ENCODE results near the gene TSEN15. TPM values are rescaled to one million over a fixed set of nuclear protein-coding genes. Genes with fewer than 3 reads are reported as not detected.

Gene TSEN15
- total and polyA plus RNA-seq, 3 donors from 2014 or later: 24.4 to 36.3 (median 33.8) TPM

- Histone ChIP-seq H3K27ac (no peak overlapping the region), H3K4me3 (no peak overlapping the region)
- no peak for DNase-seq
These were observed 32.9 kb upstream of the TSEN15 start for GRCh38 chr1:184018622-184019021.

GRCh38 chr1:184019069-184019468 is 32.5 kb upstream of the TSEN15 start:
- Histone ChIP-seq H3K36me3 (ENCODE audit: low read depth, missing control alignments) (no peaks in the 10 kb centered on the region), H3K27ac (no peak overlapping the region), H3K9me3 (no peaks in the 10 kb centered on the region), H3K27me3 (no peaks in the 10 kb centered on the region), H3K4me3 (no peak overlapping the region), H3K4me1 (peaks cover 4% of the 10 kb centered on the region)
- intact Hi-C loops (cut with DNase I; ENCODE audit: low total_unique reads): no loop called here
- TF ChIP-seq POLR2A (IDR thresholded peaks at IDR 0.05) (no peak), CTCF (IDR thresholded peaks at IDR 0.05) (no peak)
- whole genome bisulfite sequencing, 2 donors: 82 to 88% methylated on average over 5 of the region's 5 CpGs
- no peak for DNase-seq

More at GRCh38 chr1:184018622-184019021, 32.9 kb upstream of the TSEN15 start:
- intact Hi-C loops (cut with DNase I; ENCODE audit: low total_unique reads): no loop called here
- TF ChIP-seq CTCF (IDR thresholded peaks at IDR 0.05) (no peak), POLR2A (IDR thresholded peaks at IDR 0.05) (no peak)
- Histone ChIP-seq H3K36me3 (ENCODE audit: low read depth, missing control alignments) (no peaks in the 10 kb centered on the region), H3K27me3 (no peaks in the 10 kb centered on the region), H3K9me3 (no peaks in the 10 kb centered on the region), H3K4me1 (peaks cover 4% of the 10 kb centered on the region)
- 64 to 68% methylated on average over 2 of the region's 2 CpGs for WGBS, 2 donors

- intact Hi-C loops (cut with DNase I; ENCODE audit: low total_unique reads): no loop called here
- 87 to 89% methylated on average over 2 of the region's 2 CpGs for WGBS, 2 donors
- DNase-seq: no peak
- Histone ChIP-seq H3K4me1 (peaks cover 4% of the 10 kb centered on the region), H3K27ac (no peak overlapping the region), H3K9me3 (no peaks in the 10 kb centered on the region), H3K36me3 (ENCODE audit: low read depth, missing control alignments) (no peaks in the 10 kb centered on the region), H3K4me3 (no peak overlapping the region), H3K27me3 (no peaks in the 10 kb centered on the region)
- TF ChIP-seq POLR2A (IDR thresholded peaks at IDR 0.05): no peak
- TF ChIP-seq CTCF (IDR thresholded peaks at IDR 0.05): no peak
These were observed 32.0 kb upstream of the TSEN15 start for GRCh38 chr1:184019506-184019905.

- Histone ChIP-seq H3K36me3 (ENCODE audit: low read depth, missing control alignments) (no peaks in the 10 kb centered on the region), H3K27me3 (no peaks in the 10 kb centered on the region), H3K9me3 (no peaks in the 10 kb centered on the region), H3K27ac (no peak overlapping the region), H3K4me1 (peaks cover 4% of the 10 kb centered on the region), H3K4me3 (no peak overlapping the region)
- TF ChIP-seq CTCF (IDR thresholded peaks at IDR 0.05) (no peak), POLR2A (IDR thresholded peaks at IDR 0.05) (no peak)
- intact Hi-C loops (cut with DNase I; ENCODE audit: low total_unique reads): no loop called here
- no peak for DNase-seq
- WGBS, 2 donors: 95 to 97% methylated on average over 2 of the region's 2 CpGs
These were observed 31.2 kb upstream of the TSEN15 start for GRCh38 chr1:184020328-184020727.

GRCh38 chr1:184020855-184021254 is 30.7 kb upstream of the TSEN15 start:
- TF ChIP-seq CTCF (IDR thresholded peaks at IDR 0.05): no peak
- TF ChIP-seq POLR2A (IDR thresholded peaks at IDR 0.05): no peak
- Histone ChIP-seq H3K4me1 (peaks cover 4% of the 10 kb centered on the region), H3K4me3 (no peak overlapping the region), H3K9me3 (no peaks in the 10 kb centered on the region), H3K27me3 (no peaks in the 10 kb centered on the region), H3K36me3 (ENCODE audit: low read depth, missing control alignments) (no peaks in the 10 kb centered on the region), H3K27ac (no peak overlapping the region)
- DNase-seq: no peak
- WGBS, 2 donors: 93% methylated on average over 3 of the region's 3 CpGs
- intact Hi-C loops (cut with DNase I; ENCODE audit: low total_unique reads): no loop called here
